HG03460 (cell line): Measurements from ENCODE around the gene SLC5A10.

ENCODE experiments used
- ATAC-seq: cut with Tn5 transposase; IDR thresholded peaks from one replicate; pipeline ENCODE4 v1.9.1; 2021; ENCODE audit not compliant: unreplicated experiment

Gene SLC5A10

DNA sequence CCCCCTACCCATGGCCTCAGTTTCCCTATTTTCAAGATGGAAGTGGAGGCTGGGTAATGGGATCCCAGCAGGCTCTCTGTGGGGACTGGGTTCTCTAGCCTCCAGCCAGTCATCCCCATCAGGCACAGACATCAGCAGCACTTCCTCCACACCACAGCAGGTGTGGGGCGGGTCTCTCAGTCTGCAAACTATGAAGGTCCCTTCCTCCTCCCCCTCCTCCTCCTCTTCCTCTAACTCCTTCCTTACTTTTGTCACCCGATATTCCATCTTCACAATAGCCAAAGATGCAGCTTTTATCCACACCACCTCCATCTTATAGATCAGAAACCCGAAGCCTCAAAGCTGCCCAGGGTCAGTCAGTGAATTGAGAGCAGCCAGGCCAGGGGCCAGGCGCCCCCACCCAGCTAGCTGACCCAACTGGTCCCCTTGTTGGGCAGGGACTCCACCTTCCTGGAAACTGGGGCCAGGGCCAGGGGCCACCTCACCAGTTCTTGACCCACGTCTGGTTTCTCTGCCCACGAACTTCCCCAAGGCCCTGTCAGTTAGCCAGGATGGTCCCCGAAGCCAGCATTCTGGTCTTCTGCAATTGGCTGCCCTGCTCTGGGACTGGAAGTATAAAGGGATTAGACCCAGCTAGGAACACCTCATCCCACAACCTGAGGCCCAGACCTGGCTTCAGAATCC is 50.1 kb downstream of the SLC5A10 start:
- no peak for ATAC-seq

DNA sequence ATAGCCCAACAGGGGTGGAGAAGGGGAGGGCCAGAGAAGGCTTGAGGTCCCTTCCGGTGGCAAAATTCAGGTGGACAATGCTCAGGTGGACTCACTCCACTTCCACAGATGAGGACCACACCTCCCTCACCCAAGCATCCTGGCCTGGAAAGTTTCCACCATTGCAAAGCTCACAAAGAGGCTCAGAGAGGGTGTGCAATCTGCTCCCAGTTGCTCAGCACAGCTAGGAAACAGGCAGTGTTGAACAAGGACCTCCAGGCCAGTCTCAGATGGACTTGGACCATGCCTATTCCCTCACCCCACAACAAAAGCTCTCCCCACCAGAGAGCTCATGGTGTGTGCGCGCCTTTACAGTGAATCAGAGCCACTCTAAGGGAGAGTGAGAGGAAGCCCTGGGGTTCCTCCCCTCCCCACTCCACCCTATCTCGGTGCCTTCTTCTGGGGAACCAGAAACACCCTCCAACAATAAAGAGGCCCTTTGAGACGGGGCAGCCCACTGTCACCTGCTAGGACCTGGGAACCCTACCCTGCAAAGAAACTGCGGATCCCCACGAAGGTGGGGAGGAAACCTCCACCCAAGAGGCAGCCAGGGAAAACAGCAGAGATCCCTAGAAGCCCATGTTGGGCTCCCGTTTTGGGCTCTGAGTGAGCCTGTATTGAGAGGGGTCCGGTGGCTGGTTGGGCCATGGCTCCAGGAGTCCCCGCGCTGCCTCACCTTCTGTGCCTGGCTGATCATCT is 51.0 kb downstream of the SLC5A10 start:
- no peak for ATAC-seq

DNA sequence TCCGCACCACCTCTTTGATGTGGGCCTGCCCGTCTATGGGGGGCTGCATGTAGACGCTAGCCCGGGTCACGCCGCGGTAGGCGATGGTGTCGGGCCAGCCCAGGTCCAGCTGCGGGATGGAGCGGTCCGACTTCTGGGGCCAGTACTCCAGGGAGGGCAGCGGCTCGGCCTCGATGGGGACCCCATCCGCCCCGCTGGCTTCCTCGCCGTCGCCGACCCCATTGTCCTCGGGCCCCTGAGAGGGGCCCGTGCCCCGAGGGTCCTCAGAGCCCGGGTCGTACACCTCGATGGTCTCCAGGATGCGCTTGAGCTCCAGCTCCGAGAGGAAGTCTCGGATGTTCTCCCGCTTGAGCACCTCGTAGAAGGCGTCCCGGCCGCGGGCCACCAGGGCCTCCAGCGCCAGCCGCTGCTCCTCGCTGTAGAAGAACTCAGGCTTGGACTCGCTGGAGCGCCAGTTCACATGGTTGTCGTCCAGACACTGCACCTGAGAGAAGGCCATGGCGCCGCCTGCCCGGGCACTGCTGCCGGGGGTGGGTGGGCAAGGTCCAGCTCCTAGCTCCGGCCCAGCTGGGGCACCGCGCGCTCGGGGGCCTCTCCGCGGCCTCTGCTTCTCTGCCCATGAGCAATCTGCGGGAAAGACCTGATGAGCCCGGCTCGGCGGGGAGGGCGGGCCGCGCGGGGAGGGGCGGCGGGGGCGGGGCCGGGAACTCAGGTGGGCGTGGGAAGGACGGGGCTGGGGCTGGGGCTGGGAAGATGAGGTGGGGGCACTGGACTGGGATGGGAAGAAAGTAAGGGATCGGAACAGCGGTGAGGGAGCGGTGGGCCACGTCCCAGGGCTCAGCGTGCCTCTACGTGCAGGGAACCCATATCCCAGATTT is 51.8 kb downstream of the SLC5A10 start:
- peak; percentile 16 for ATAC-seq

DNA sequence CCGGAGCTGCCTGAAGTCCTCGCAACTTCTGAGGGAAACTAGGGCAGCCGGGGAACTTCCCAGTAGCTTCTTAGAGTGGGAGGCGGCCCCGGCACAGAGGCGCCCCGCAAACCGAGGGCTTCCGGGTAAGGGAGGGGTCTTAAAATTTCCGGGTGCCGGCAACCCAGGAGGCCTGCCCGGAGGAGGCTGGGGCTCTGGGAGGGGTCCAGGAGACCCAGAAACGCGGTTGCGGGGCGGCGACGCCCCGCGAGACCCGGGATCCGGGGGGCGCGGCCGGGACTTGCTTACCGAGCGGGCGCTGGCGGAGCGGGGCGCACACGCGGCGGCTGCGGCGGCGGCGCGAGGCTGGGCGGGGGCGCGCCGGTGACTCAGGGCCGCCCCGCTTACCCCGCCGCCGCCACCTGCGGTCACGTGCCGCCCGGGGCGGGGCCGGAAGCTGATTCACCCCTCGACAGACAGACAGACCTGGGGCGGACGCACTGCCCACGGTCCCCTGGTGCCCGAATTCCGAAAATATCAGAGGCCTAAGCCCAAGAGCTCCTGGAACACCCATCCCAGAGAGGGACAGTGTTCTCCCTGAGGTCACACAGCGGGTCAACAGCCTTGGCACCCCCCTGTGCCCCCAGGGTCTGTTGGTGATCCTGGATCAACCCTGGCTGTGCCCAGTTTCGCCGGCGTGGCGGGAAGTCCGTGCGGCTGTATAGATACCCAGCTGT is 52.6 kb downstream of the SLC5A10 start, which contains the start of gene FAM83G:
Gene FAM83G, minus strand, starts transcription at position 344 of the 716 bp plus-strand sequence. CDS start 723 bp downstream, outside the sequence.
- peak; percentile 80 for ATAC-seq

GRCh38 chr17:19005137-19005773 is 53.3 kb downstream of the SLC5A10 start:
- ATAC-seq, result no peak

- no peak for ATAC-seq
Measured at GRCh38 chr17:19005789-19006430, 53.9 kb downstream of the SLC5A10 start.

DNA sequence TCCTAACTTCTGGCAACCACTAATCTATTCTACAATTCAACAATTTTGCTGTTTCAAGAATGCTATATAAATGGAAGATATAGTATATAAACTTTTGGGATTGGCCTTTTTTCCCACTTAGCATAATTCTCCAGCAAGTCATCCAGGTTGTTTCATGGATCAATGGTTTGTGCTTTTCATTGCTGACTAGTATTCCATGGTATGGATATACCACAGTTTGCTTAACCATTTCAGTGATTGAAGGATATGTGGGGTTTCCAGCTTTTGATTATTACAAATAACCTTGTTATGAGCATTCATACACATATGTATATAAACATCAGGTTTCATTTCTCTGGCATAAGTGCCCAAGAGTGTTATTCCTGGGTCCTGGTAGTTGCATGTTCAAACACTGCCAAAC is 54.7 kb downstream of the SLC5A10 start:
- ATAC-seq, result no peak

GRCh38 chr17:19009970-19010369 is 58.0 kb downstream of the SLC5A10 start:
- ATAC-seq, result no peak

- ATAC-seq, result no peak
Measured at GRCh38 chr17:19010729-19011505, 59.0 kb downstream of the SLC5A10 start.

GRCh38 chr17:19011581-19011980 is 59.6 kb downstream of the SLC5A10 start:
- ATAC-seq, result no peak

DNA sequence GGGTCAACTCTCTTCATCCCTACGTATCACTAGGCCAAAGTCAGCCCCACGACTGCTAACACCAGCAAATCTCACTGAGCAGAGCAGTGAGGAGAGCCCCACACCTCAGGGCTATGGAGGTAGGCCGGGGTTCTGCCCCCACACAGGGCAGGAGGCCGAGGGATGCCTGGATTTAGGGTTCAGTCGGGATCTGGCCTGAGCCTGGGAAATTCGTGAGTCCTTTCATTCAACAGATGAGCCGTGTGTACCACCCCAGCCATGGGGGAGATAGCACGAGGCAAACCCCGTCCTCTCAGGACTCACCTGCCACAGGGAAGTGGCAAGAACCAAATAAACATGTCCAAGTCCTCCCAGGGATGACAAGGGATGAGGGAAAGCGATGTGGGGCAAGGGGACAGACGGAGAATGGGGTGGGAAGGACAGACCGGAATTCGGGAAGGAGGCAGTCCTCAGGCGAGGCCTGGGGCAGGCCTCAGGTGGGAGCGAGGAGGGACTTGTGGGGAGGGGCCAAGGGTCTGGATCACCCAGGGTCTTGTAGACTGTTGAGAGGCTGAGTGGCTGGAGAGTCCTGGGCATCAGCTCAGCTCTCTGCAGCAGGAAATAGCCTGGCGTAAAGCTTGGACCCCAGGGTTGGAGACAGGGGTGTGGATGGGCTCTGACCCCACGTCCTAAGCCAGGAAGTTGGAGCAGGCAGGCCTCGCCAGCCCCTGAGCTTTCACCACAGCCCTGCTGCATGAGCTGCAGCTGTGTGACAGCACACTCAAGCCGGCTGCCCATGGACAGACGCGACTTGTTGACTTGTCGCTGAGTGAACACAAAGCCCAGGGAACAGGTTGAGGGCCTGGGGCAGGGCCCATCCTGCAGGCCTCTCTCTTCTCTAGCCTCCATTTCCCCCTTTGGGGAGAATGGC is 60.5 kb downstream of the SLC5A10 start:
- no peak for ATAC-seq

DNA sequence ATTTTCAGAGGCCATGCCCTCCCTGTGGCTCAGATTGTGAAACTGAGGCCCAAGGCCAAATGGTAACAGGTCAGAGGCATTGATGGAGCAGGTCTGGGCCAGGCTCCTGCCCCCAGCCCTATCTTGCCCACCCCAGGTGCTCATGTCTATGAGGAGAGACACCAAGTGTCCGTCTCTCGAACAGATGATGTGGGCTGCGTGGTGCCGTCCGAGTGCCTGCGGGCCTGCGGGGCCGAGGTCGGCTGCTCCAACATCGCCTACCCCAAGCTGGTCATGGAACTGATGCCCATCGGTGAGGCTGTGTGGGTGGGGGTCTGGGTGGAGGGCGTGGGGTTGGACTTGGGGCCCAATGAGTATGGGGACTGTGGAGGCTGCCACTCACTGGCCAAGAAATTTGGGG is 61.3 kb downstream of the SLC5A10 start:
- ATAC-seq, result no peak

- no peak for ATAC-seq
Measured at GRCh38 chr17:19013806-19014627, 62.1 kb downstream of the SLC5A10 start.

- ATAC-seq, result no peak
Measured at GRCh38 chr17:19014628-19015215, 62.8 kb downstream of the SLC5A10 start.

- ATAC-seq, result no peak
Measured at GRCh38 chr17:19015428-19015827, 63.5 kb downstream of the SLC5A10 start.

DNA sequence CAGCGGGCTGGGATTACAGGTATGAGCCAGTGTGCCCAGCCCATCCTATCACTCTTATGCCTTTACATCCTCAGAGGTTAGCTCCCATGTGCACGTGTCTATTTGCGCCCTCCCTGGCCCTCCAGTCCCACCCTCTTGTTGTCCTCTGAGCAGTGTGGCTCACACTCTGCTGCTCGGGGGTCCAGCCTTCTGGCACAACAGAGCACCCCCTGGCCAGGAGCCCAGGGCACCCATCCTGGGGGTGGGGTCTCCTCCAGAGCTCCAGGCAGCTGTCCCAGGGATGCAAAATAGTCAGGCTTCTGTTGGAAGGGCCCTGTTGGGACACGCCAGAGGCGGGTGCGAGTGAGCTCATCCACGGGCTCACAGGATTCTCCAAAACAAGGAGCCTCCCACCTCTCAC is 64.3 kb downstream of the SLC5A10 start:
- no peak for ATAC-seq

- ATAC-seq, result no peak
Measured at GRCh38 chr17:19016881-19017280, 64.9 kb downstream of the SLC5A10 start.
